GM18951 (cell line): Measurements from ENCODE around the gene MYO7A.

Experiments used
- POLR2A ChIP-seq: IDR thresholded peaks from 4 replicates; pipeline ENCODE4 v1.6.1; 2011; ENCODE audit warnings: mild to moderate bottlenecking; ENCODE audit not compliant: insufficient read length, insufficient read depth; ENCODE audit errors: extremely low read depth
- in situ Hi-C: fragments of 300-500 bp; cut with MboI; formaldehyde crosslinking; loops from one replicate; pipeline ENCODE4 v1.12.0; 2022; ENCODE audit warnings: low sequenced_read_pairs, mixed read lengths, inconsistent platforms; ENCODE audit not compliant: unreplicated experiment

MYO7A gene

GRCh38 chr11:77179681-77180080 is 51.6 kb downstream of the MYO7A start:
- in situ Hi-C loops, result no loop called here
- TF ChIP-seq POLR2A, result no peak

- in situ Hi-C loops, result no loop called here
- no peak for TF ChIP-seq POLR2A
Measured at GRCh38 chr11:77180346-77180745, 52.3 kb downstream of the MYO7A start.

- in situ Hi-C loops, result no loop called here
- TF ChIP-seq POLR2A, result no peak
Measured at GRCh38 chr11:77181226-77181625, 53.2 kb downstream of the MYO7A start.

- in situ Hi-C loops, result no loop called here
- TF ChIP-seq POLR2A, result no peak
Measured at GRCh38 chr11:77181799-77182541, 53.9 kb downstream of the MYO7A start.

- TF ChIP-seq POLR2A, result no peak
- in situ Hi-C loops, result no loop called here
Measured at GRCh38 chr11:77182542-77183430, 54.7 kb downstream of the MYO7A start.

GRCh38 chr11:77183431-77183984 is 55.5 kb downstream of the MYO7A start:
- no peak for TF ChIP-seq POLR2A
- in situ Hi-C loops, result no loop called here

GRCh38 chr11:77184136-77184860 is 56.3 kb downstream of the MYO7A start:
- in situ Hi-C loops, result no loop called here

GRCh38 chr11:77186302-77186701 is 58.3 kb downstream of the MYO7A start:
- no peak for TF ChIP-seq POLR2A
- in situ Hi-C loops, result no loop called here

More at GRCh38 chr11:77184136-77184860, 56.3 kb downstream of the MYO7A start:
- no peak for TF ChIP-seq POLR2A

- no peak for TF ChIP-seq POLR2A
- in situ Hi-C loops, result no loop called here
Measured at GRCh38 chr11:77187111-77187750, 59.2 kb downstream of the MYO7A start.

- in situ Hi-C loops, result no loop called here
- no peak for TF ChIP-seq POLR2A
Measured at GRCh38 chr11:77187776-77188632, 60.0 kb downstream of the MYO7A start.

GRCh38 chr11:77188633-77189491 is 60.8 kb downstream of the MYO7A start:
- in situ Hi-C loops, result no loop called here
- TF ChIP-seq POLR2A, result no peak
